GM19240 (cell line): ENCODE measurements around the gene DSCAM.

ENCODE experiments used
- DNase-seq: peaks from one replicate; pipeline ENCODE4 v3.0.0; 2011; ENCODE audit warnings: low spot score; ENCODE audit not compliant: insufficient read length

DSCAM gene

GRCh38 chr21:40618191-40618973 lies 228.6 kb downstream of the DSCAM start:
- DNase-seq = no peak

GRCh38 chr21:40616377-40616704 lies 230.6 kb downstream of the DSCAM start:
- DNase-seq = no peak

GRCh38 chr21:40615505-40616376 lies 231.2 kb downstream of the DSCAM start:
- no peak for DNase-seq

GRCh38 chr21:40613546-40614030 lies 233.4 kb downstream of the DSCAM start:
- no peak for DNase-seq

GRCh38 chr21:40610345-40610744 lies 236.6 kb downstream of the DSCAM start:
- DNase-seq = no peak

DNA sequence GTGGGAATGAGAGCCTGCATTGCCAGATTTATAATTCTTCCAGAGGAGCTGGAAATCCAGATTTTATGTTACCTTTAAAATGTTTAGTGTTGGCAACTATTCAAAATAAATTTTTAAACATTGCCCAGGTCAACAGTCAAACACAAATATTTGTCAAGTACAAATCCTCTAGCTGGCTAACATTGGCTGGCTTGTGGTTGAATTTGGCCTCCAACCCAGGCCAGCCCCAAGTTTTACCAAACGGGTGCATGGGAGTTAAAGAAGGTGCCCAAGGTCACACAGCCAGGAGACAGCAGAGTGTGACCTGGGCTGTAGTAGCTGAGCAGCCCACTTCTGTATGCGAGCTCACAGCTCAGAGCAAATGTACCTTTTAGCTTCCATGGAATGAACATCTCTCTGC lies 240.6 kb downstream of the DSCAM start:
- DNase-seq = no peak

GRCh38 chr21:40605094-40605493 lies 241.9 kb downstream of the DSCAM start:
- no peak for DNase-seq

DNA sequence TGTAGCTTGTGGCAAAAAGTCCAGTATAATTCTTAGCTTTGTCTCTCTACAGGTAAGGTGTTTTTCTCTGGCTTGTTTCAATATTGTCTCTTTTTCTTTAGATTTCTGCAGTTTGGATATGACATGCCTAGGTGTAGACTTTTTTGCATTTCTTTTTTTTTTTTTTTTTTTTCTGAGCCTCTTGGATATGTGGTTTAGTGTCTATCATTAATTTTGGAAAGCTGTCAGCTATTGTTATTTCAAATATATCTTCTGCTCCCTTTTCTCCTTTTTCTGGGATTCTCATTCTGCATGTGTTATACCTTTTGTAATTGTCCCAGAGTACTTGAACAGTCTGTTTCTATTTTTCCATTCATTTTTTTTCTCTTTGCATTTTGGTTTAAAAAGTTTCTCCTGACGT lies 243.2 kb downstream of the DSCAM start:
- DNase-seq = no peak

DNA sequence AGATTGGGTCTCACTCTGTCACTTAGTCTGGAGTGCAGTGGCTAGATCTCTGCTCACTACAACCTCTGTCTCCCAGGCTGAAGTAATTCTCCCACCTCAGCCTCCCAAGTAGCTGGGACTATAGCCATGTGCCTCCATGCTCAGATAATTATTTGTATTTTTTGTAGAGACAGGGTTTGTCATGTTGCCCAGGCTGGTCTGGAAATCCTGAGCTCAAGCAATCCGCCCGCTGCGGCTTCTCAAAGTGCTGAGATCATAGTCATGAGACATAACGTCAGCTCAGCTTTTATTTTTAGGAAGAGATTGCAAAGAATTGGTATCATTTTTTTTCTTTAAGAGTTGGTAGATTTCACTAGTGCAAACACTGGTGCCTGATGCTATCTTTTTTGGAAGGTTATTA lies 244.9 kb downstream of the DSCAM start:
- DNase-seq = no peak

GRCh38 chr21:40595806-40596205 lies 251.2 kb downstream of the DSCAM start:
- no peak for DNase-seq

DNA sequence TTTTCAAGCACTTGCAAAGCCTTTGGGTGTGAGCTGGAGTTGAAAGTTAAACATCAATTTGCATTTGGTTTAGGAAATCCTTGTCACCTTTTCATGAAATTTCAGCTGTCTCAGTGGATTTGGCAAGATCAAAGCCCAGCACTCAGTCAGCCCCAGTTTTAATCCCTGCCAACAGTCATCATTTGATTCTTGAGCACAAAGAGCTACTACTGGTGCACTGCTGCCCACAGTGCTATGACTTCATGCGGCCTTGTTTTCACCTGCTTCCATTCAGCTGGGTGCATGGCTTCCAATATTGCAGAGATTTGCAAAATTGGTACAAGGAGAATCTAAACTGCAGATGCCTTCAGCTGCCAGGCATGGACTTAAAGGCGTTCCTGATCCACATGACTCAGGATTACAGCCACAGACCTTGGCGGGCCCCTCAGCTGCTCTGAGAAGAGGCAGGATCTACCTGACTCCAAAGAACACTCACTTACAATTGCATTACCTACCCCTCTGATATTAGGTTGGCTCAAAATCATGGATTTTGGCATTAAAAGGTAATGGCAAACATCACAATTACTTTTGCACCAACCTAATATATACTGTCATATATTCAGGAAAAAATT lies 259.1 kb downstream of the DSCAM start:
- no peak for DNase-seq

- DNase-seq = no peak
Observed at GRCh38 chr21:40586575-40586974, 260.4 kb downstream of the DSCAM start.

DNA sequence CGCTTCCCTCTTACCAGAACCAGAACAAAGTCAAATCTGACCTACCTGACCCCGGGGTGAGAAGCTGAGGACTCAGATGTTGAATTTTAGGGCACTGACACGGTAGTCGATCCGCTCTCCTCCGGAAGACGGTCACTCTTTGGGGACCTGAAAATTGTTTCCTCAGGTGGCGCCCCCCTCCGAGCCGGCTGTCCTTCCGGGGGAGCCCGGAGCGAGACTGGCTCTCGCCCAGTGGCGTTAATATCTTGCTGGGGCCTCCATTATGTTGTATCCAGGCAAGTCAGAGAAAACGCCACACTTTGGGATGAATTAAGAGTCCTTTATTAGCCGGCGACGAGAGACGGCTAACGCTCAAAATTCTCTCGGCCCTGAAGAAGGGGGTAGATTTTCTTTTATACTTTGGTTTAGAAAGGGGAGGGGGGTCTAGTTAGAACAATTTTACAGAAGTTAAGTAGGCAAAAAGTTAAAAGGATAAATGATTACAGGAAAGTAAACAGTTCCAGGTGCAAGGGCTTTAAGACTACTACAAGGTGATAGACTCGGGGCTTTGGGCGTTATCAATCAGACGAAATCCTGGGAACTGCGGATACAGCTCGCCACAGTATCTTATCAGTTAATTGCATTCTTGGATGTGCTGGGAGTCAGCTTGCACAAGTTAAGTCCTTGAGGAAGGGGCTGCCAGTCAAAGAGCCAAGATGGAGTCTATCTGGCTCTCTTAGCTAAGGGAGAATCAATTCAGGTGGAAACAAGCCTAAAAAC lies 269.5 kb downstream of the DSCAM start:
- DNase-seq = no peak

- no peak for DNase-seq
Observed at GRCh38 chr21:40575976-40576375, 271.0 kb downstream of the DSCAM start.

DNA sequence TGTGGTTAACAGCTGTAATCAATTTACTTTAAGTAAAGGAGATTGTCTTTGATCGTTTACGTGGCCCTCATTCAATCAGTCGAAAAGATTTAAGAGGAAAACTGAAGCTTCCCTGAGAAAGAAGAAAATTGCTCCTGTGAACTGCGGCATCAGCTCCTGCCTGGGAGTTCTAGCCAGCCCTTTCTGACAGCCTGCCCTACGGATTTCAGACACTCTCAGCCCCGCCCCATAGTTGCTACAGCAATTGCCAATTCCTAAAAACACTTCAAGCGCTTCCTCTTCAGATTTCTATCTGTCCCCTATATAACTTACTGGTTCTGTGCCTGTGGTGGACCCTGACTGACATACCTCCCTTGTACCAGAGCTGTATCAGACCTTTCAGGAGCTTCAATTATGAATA lies 277.6 kb downstream of the DSCAM start:
- no peak for DNase-seq

DNA sequence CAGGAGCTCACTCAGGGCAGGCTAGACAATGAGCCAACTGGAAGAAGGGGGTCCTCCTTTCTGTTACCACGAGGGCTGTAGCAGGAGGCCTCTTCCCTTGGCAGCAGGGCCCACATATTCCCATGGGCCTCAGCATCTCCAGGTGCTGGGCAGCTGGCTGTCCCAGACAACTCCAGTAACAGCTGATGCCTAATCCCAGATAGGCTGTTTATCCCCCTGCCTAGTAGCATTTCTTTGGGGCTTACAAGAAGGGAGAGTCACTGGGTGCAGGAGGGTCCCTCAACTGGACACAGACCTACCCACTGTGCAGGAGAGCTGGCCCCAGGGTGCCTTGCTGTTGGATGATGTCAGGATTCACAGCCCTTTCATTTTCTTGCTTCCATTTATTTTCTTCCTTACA lies 278.2 kb downstream of the DSCAM start:
- no peak for DNase-seq

GRCh38 chr21:40567501-40567900 lies 279.5 kb downstream of the DSCAM start:
- no peak for DNase-seq

DNA sequence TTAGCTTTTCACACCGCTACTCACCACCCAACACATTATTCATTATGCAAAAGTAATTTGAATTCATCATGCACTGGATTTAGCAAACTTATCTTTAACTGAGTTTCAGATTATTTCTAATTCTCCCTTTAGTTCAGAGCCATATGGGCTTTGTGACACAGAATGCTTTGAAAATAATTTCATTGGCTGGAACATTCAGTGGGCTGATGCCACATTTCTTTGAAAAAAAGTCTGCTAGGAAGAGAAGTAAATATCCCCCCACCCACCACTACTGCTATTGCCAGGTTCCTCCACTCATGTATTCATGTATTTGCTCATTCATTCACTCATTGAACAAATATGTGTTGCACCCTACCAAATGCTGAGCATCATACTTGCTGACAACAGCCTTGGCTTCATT lies 280.5 kb downstream of the DSCAM start:
- DNase-seq = no peak

DNA sequence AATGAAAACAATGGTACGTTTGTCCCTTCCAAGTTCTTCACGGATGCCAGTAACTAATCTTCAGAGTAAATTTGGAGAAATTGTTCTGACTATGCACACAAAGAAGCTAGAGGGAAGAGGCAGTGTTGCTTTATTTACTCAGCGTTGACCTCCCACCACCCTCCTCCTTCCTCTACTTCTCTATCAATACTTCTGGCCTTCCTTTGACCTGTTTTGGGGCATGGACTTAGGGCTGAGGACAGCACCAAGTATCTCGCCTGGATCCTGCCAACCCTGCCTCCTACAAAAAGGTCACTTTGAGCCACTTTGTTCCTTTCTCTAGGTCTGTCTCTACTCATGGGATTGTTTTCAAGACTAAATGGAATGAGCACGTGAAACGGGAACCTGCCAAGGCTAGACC lies 282.6 kb downstream of the DSCAM start:
- DNase-seq = no peak

DNA sequence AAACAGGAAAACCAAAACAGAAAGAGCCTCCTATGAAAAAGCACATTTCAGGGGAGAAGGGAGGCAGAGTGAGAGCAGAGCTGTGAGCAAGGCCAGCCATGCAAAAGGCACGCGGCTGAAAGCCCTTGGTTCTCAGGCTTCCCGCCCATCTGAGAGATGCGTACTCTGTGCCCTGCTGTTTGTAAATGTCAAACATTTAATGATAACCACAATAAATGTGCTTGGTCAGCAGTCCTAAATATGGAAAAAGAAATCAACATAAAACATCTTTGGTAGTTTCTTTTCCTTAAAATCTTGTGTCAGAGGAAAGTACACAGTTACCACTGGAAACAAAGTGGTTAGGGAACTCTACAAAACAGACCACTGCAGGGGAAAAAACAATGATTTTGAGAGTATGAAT lies 283.1 kb downstream of the DSCAM start:
- DNase-seq = no peak

DNA sequence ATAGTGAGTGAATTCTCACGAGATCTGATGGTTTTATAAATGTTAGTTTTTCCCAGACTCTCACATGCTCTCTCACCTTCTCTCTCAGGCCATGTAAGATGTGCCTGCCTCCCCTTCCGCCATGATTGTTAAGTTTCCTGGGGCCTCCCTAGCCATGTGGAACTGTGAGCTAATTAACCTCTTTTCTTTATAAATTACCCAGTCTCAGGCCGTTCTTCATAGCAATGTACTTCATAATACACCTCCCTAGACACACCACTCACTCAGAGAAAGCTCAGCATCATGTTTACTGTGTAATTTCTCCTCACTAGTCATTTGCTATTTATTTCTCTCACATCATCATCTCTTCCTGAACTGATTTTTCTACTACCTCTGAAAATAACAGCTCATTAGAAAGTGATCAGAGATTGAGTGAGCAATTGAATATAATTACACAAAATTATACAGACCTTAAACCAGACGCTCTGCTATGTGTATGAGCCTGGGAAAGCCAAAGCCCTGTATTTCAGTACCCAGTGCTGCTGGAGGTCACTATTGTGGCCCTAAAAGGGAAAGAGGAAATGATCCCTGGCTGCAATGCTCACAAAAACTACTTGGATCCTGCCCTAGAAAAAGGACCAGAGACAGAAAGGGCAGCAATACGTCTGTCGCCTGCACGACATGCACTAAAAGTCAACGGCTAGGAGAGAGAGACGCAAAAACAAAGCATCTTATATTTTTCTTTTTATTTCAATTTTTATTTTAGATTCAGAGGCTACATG lies 284.5 kb downstream of the DSCAM start:
- DNase-seq = no peak
